GM21576 (cell line): ENCODE measurements around the gene ROPN1.

Source experiments
- ATAC-seq: cut with Tn5 transposase; IDR thresholded peaks from one replicate; pipeline ENCODE4 v1.9.1; 2021; ENCODE audit warnings: mild to moderate bottlenecking, moderate library complexity; ENCODE audit not compliant: unreplicated experiment

Gene ROPN1

GRCh38 chr3:123951522-123952447 lies 40.1 kb downstream of the ROPN1 start:
- no peak for ATAC-seq

- ATAC-seq = no peak
These were observed 42.3 kb downstream of the ROPN1 start for GRCh38 chr3:123949641-123950040.

DNA sequence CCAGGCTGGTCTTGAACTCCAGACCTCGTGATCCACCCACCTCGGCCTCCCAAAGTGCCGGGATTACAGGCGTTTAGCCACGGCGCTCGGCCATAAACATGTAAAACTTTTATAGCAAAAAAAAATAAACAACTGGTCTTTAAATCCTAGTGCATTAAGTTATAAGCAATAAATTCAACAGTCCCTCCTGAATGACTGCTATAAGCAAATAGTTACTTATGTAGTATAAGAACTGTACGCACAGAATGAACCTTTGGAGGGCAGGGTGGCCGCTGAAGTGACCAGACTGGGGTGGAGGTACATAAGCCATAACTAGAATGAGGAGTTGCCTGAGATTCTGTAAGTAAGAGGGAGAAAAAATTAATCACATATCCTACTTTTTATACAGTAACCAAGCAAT lies 43.5 kb downstream of the ROPN1 start:
- no peak for ATAC-seq

GRCh38 chr3:123947482-123947881 lies 44.4 kb downstream of the ROPN1 start:
- ATAC-seq = no peak

DNA sequence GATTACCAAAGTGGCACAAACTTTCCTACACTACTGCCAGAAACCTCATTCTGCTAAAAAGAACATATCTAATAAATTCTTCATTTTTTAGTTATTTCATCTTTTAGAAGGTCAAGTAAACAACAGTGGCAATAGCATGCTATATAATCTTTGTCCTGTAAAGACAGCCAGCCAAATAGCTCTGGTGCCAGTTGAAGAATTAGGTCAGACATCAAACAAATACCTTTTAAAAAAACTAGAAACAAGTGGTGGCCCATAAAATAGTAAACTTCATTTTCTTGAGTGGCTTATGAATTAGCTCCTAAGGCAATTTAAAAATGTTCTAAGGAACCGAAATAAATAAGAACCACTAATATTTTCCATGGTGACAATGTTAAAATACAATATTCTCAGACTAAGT lies 50.4 kb downstream of the ROPN1 start:
- no peak for ATAC-seq

- ATAC-seq = no peak
These were observed 50.8 kb downstream of the ROPN1 start for GRCh38 chr3:123941121-123941520.

- ATAC-seq = no peak
These were observed 52.2 kb downstream of the ROPN1 start for GRCh38 chr3:123939706-123940105.

- ATAC-seq = no peak
These were observed 55.5 kb downstream of the ROPN1 start for GRCh38 chr3:123936400-123936799.

DNA sequence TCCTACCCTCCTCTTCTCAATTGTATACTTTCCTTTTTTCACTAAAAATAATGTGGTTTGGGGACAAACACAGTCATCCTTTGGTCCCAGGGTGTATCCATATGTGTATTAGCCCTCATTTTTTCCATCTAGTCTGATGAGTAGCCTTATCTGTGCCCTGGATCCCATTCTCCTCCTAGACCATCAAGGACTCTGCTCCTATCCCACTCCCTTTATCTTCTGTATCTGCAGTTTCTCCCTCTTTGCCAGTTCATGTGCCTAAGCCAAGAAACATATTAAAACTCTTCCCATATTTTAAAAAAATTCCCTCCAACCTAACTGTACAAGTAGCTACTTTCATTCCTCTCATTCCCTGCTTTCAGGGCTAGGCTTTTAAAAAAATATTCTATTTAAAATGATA lies 56.1 kb downstream of the ROPN1 start:
- no peak for ATAC-seq

GRCh38 chr3:123934250-123934649 lies 57.7 kb downstream of the ROPN1 start:
- ATAC-seq = no peak

DNA sequence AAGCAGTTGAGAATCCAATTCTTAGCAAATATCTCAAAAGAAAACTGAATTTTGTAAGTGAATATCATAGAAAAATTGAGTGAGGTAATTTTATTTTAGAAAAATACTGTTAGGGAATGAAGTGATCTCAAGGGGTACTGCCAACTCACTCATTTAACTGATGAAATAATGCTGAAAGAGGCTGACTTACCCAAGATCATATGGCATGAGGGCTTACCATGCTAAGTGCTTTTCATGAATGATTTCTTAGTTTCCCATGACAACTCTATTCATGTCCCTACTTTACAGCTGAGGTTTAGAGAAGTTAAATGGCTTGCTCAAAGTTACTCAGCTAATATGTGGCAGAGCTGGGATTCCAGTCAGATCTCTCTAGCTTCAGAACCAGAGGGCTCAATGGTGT lies 61.5 kb downstream of the ROPN1 start:
- no peak for ATAC-seq

DNA sequence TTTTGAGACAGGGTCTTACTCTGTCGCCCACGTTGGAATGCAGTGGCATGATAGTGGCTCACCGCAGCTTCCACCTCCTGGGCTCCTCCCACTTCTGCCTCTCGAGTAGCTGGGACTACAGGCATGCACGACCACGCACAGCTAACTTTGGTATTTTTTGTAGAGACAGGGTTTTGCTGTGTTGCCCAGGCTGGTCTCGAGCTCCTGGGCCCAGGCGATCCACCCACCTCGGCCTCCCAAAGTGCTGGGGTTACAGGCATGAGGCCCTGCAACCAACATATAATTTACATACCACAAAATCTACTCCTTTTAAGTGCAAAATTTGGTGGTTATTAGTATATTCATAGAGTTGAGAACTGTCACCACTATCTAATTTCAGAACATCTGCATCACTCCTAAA lies 62.6 kb downstream of the ROPN1 start:
- no peak for ATAC-seq

DNA sequence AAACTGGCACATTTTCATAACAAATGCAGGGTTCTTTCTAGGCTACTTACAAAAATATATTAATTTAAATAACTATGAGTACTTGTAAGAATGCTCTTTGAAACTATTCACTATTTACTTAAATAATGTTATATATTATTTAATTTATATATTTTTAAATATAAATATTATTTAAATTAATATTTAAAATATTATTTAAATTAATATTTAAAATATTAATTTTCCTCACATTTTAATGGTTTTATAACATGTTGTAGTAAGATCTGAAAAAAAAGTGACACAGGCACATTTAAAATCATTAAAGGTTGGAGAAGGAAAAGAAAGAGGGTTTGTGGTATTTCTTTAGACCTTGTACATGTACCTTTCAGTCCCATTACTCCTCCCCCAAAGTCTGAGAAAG lies 65.5 kb downstream of the ROPN1 start:
- no peak for ATAC-seq

DNA sequence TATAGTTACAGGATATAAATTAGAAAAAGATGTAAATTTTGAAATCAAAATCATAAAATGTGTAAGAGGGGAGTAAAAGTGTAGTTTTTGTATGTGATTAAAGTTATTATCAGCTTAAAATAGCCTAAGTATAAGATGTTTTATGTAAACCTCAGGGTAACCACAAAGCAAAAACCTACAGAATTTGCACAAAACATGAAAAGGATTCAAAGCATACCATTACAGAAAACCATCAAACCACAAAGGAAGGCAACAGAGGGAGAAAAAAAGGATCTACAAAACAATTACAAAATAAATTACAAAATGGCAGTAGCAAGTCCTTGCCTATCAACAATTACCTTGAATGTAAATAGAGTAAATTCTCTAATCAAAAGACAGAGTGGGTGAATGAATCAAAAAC lies 71.1 kb downstream of the ROPN1 start:
- no peak for ATAC-seq

GRCh38 chr3:123920383-123920782 lies 71.5 kb downstream of the ROPN1 start:
- no peak for ATAC-seq

DNA sequence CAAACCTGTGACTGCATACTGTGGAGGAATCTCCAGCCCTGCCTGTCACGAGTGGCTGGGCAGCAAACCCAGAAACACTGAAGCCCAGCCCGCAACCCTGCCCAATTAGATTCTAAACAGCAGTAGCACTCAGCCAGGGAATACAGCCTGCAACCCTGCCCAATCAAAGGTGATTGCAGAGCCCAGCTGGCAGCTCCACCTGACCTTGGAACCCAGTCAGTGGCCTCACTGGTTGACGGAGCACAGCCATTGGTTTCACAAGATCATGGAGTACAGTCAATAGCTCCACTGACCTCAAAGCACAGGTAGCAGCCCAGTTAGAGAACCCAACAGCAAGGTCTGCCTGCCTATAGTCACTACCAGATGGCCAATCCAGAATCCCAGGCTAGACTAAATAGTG lies 72.6 kb downstream of the ROPN1 start:
- ATAC-seq = no peak
